Stimulated activated CD4-positive, alpha-beta T cell treated with anti-CD3 and anti-CD28 coated beads, Interleukin-12 subunit alpha, Interleukin-12 subunit beta, amount 100 ng/mL, for 48 hours (primary cell): ENCODE data around the gene ZNF205.
"Not testable (repeated sequence)": the region's sequence is repeated elsewhere in the genome, so short reads cannot be mapped to it uniquely, and the experiment has no call there.

Source experiments
- DNase-seq, 3 donors: peaks; one replicate each; pipeline ENCODE4 v3.0.0-alpha.2; 2020; ENCODE audit warnings: low read depth in 2 of 3, low spot score in 1 of 3

ZNF205 gene

DNA sequence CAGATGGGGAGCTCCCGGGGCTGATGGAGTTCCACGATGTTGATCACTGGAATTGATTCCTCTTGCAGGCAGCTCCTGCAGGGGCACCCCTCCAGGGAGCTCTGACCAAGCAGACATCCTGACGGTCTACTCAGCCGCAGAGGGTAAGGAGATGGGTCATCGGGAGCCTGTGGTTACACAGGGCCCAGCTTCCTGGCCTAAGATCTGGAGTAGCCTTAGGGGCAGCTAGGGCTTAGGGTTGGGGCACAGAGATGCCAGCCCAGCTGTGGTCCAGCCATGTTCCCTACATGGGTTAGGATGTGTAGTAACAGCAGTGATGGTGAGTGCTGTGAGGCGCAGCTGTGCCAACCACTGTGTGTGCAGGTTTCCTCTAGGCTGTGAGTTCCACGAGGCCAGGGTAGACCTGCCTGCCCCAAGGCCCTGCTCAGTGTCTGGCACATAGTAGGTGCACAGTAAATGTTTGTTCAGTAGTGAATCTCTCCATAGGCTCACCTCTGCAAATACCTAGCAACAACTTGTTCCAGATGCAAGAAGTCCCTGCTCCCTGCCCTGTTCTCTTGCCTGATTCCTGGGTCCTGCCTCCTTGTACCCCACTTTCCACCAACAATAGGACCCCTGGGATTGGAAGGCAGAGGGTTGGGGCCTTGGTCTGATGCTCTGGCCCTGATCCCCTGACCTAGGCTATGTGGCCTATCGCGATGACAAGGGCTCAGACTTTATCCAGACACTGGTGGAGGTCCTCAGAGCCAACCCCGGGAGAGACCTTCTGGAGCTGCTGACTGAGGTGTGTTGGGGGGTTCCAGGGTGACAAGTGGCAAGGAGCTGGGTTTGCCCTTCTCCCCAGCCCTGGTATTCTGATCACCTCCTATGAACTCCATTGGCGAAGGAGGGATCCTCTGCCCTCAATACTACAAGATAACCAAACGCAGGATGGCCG, 36.1 kb downstream of the ZNF205 start:
- no peak for DNase-seq

DNA sequence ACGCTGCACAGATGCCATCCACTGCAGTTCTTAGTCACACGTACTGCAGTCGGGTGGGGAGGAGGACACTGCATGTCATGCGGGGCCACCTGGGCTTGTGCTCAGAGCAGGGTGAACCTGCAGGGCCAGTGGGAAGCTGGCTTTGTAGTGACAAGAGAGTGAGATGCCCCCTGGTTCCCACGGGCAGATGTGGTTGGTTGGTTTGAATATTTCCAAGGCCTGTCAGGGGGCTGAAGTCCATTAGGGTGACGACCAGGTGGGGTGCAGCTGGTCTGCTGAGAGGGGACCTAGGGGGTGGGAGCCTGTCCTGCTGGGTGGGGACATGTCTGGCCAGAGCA, 36.8 kb downstream of the ZNF205 start:
- no peak for DNase-seq

DNA sequence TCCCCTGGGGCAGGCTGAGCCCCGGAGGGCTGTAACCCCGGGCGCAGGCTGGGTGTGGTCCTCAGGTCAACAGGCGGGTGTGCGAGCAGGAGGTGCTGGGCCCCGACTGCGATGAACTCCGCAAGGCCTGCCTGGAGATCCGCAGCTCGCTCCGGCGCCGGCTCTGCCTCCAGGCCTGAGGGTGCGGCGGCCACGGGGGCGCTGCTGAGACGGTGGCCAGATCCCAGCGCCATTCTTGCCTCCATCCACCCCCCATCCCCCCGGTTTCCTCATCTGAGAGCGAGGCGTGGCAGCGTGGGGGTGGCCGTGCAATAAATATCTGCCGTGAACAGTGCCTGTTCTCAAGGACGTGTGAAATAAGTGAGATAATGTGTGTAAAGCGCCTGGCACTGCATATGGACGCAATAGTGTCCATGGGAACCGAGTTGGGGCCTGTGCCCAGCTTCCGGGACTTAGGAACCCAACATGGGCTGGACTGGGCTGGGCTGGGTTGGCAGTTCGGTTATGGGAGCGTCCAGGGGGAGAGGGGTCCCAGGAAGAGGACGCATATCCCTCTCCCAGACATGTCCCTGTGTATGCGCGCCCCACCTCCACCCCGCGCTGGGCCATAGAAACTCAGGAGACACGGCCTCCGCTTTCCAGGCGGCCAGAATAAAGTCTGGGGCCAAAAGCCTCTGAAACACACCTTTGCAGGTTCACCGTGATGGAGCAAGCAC, 37.4 kb downstream of the ZNF205 start:
- no peak for DNase-seq

DNA sequence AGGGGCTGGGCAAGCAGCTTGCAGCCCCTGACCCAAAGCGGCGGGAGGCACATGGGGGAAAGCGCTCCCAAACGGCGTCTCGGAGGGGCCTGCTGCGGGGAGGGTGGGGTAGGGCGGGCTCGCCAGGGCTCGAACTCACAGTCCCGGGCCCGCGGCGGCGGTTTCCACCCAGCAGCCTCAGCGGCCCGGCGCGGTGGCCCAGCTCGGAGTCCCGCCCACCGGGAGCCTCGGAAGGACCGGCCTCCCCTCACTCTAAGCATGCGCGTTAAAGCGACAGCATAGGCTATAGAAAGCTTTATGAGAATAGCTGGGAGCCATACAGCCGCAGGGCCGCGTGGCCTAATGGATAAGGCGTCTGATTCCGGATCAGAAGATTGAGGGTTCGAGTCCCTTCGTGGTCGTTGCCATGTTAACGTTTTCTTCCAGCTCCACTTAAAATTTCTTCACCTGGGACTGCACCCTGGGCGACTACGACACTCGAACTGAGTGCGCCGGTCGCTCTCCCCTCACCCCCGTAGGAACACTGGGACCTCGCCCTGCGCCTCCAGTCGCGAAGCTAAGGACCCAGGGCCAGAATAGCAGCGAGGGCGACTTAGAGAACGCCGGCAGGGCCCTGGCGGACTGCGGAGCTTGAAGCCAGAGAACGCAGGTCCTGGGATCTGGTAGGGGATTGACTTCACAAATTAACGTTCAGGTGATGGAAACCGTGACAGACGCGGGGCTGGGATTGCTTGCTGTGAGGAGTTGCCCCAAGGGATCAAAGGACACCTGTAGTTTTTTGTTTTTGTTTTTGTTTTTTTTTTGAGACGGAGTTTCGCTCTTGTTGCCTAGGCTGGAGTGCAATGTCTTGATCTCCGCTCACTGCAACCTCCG, 38.2 kb downstream of the ZNF205 start:
- peak; percentile 95 to 100 (median 100) for DNase-seq

DNA sequence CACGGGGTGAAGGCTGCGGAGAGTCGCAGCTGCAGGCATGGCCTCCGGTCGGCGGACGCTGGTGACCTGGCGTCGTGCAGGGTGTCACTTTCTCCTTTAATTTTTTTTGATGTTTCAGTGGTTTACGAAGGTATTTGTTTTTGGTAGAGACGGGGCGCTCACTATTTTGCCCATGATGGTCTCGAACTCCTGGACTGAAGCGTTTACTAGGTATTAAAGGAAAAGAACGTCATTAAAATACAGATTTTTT, 39.6 kb downstream of the ZNF205 start:
- DNase-seq = no peak

DNA sequence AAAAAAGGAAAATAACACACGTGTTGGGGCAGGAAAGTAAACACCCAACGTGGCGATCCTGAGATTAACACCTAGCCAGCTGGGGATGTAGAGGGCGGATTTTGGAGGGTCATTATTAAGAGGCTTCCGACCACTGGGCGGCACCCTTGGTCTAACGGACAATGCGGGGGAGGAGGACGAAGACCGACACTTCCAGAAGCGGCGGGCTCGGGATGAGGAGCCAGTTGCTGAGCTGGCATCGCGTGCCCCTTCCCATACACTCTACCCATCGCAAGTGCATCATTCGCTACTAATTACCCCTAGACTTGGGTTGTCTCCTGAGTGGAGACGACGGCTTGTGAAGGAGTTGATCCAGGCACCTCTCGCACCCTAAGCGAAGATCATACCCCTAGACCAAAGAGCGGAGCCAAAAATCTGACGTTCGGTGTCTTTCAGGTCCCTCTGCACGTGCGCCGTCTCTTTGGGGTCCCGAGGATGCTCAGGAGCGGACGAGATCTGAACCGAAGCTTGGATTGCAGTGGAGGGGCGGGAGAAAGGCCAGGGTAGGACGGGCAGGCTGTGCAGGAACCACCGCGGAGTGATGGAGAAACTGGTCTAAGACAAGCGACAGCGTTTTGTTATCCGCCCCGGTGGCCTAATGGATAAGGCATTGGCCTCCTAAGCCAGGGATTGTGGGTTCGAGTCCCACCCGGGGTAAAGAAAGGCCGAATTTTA, 40.0 kb downstream of the ZNF205 start:
- peak; percentile 85 to 97 (median 93) for DNase-seq

DNA sequence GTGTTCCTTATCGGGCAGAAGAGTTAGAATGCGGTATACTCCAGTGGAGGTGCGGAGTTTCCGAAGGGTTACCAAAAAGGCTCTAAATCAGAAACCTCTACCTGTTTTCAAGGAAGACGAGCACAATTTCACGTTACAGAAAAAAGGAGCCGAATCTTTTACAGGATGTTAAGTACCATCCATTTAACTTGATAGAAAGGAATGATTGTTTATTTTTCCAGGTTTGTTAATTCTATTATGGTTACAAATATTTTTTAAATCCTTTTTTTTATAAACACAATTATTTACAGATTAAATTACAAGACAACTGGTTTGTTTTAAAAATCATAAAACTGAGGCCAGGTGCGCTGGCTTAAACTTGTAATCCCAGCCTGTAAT, 40.6 kb downstream of the ZNF205 start:
- no peak for DNase-seq

DNA sequence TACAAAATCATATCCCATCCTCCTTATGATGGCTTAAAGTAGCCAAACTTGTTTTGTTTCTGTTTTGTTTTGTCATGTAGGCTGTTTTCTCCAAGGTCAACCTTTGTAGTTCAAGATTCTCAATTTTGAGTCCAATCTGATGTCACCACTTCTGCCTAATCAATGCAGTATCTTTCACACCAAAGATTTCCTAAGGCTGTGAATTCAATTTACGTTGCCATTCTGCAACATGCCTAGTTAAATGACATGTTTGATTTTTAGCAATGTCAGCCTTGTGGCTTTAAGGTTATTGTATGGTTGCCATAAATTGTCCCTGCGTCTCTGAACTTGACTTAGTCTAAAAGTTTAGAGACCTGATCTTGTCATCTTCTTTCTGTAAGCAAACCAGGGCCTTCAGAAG, 42.8 kb downstream of the ZNF205 start:
- no peak for DNase-seq

DNA sequence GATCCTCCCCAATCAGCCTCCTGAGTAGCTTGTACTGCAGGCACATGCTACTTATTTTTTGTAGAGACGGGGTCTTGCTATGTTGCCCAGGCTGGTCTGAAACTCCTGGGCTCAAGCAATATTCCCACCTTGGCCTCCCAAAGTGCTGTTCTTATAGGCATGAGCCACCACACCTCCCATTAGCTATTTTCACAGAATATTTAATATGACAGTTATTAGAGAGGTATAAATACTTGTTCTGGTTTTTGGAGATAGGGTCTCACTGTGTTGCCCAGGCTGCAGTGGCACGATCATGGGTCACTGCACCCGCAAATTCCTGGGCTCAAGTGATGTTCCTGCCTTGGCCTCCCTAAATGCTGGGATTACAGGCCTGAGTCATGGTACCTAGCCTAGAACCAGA, 43.6 kb downstream of the ZNF205 start:
- DNase-seq = no peak

DNA sequence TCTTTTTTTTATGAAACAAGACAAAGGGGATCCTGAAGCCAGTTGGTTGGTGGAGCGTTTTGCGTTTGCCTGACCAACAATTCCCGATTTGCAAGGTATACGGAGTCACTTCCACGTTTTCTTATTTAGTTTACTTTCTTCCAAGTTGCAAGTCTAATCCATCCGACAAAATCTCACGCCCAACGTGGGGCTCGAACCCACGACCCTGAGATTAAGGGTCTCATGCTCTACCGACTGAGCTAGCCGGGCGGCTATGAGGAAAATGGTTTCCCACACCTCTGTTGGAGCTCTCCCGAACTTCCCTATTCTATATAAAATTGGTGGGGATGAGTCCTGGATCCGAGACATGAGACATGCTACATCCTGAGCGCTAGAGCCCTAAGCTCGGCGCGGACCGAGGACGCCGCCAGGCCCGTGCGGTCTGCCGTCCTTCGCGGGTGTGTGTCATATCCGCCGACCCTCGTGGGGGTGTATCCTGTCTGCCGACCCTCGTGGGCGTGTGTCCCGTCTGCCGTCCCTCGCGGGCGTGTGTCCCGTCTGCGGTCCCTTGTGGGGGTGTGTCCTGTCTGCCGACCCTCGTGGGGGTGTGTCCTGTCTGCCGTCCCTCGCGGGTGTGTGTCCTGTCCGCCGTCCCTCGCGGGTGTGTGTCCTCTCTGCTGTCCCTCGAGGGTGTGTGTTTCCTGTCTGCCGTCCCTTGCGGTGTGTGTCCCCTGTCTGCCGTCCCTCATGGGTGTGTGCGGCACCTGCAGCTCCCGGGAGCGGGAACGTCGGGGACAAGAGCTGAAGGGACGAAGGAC, 45.0 kb downstream of the ZNF205 start:
- DNase-seq = peak in 2 of 3 donors; percentile 47 to 59

DNA sequence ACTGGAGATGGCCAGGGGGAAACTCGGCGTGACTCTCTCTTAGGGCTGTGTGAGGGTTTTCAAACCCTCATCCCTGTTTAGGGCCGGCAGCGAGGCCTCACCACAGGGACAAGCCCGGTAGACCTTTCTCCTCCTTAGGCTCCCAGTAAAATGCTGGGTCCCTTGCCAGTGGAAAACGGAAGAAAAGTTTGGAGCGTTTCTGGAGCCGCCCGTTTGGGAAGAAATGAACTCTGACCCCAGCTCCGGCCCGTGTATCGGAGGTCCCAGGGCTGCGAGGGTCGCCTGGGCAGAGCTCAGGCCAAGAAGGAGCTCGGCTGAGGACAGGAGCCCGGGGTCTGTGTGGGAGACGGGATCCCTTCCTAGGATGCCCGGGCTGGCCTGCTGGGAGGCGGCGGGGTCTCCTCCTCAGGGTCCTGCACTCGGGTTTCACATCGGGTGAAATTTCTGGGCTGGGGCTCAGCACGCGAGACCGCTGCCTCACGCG, 45.7 kb downstream of the ZNF205 start:
- DNase-seq = no peak

DNA sequence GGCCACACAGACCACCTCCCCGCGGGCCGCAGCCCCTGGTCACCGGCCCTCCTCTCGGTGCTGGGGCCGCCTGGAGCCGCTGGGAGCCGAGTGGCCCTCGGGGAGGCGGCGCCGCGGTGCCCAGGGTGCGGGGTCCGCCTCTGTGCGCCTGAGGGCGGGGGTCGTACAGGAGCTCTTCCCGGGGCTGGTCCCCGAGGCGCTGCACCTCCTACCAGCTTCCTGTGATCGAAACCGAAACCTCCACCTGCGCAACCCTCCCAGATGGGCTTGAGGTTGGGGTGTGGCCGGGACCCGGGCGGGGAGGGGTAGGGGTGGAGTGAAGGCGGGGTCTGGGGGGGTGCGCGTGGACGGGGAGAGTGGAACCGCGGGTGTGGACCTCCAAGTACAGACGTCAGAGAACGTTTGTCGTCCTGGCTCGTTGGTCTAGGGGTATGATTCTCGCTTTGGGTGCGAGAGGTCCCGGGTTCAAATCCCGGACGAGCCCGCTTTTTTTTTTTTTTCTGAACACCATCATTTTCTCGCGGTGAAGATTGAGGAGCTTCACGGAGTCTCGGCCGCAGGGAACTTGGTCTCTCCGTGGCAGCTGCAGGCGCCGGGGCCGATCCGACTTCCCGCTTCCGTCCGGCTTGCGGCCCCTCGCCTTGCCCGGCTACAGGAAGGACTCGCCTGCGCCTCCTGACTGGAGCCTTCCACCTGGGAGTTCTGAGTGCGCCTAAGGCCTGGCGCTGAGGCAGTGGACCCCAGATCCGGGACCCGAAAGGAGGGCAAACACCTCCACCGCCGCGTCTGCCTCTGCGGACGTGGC, 46.3 kb downstream of the ZNF205 start:
- DNase-seq = peak; percentile 72 to 87 (median 75)

DNA sequence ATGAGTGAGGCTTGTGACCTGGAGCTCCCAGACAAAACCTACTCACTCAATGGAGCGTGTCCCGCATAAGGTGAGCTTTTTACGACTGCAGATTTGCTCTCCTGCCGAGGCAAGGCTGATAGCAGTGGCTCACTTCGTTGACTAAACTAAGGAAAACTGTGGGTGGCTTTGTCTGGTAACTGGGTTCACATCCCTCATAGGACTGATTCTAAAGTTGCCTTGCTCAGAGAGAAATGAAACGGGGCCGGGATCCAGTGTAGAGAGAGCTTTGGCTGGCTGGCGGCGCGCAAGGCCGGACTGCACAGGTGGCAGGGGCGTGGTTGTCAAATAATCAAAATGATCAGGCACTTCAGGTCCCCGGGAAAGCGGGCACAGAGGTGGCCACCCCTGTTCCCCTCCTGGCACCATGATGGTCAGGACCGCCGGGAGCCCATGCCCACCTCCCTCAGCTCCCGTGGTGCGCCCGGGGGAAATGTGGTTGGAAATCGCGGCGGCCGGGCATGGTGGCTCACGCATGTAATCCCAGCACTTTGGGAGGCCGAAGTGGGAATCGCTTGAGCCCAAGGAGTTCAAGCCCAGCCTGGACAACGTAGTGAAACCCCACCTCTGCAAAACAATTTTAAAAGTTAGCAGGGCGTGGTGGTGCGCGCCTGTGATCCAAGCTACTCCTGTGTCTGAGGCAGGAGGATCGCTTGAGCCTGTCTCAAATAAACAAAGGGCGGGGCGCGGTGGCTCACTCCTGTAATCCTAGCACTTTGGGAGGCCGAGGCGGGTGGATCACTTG, 49.0 kb downstream of the ZNF205 start:
- DNase-seq = no peak

DNA sequence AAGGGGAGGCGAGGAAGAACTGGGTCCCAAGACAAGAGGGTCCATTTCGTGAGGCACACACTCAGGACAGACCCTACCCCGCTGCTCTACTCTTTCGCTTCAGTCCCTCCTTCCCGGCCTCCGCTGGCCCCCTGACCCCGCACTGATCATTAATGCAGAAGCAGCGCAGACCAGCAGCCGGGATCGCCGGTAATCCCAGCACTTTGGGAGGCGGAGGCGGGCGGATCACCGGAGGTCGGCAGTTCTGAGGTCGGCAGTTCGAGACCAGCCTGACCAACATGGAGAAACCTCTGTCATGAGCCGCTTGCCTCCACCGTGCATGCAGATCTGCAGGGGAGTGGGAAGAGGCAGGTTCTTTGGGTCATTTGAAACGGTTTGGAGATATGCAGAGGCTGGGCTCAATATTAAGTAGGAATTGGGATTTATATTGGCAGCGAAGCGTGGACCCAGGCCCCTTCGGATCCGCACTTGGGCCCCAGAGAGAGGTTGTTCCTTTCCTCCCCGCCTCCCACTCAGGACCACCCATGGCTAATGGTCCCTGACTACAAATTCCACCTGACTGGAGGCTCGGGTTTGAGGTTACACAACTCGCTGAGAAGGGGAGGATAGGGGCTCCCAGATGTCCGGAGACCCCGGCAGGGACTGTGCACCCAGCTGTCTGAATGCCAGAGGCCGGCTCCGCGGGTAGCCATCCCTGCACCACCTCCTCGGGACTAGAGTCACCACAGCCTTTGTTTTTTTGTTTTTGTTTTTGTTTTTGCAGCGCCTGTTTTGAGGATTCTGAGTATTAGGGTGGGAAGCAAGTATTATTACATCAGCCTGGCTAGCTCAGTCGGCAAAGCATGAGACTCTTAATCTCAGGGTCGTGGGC, 52.0 kb downstream of the ZNF205 start:
- DNase-seq = no peak

DNA sequence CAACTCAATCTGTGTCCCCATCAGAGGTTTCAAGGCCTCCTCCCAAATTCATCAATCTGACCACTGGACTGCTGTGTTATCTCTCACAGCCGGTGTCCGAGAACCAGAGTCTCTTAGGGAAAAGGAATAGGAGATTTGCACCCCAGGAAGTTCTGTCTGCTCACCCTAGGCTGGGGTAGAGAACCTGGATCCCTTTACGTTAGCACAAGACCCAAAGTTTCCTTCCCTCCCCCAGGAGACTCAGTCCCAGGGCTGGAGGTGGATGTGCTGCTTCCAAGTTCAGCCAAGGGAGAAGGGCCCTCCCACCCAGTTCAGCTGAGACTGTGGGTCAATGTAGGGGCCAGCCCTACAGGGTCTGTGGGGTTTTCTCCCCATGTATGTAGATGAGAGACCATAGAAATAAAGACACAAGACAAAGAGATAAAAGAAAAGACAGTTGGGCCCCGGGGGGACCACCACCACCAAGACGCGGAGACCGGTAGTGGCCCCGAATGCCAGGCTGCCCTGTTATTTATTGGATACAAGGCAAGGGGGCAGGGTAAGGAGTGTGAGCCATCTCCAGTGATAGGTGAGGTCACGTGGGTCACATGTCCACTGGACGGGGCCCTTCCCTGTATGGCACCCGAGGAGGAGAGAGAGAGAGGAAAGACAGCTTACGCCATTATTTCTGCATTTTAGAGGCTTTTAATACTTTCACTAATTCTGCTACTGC, 52.9 kb downstream of the ZNF205 start:
- DNase-seq = no peak

DNA sequence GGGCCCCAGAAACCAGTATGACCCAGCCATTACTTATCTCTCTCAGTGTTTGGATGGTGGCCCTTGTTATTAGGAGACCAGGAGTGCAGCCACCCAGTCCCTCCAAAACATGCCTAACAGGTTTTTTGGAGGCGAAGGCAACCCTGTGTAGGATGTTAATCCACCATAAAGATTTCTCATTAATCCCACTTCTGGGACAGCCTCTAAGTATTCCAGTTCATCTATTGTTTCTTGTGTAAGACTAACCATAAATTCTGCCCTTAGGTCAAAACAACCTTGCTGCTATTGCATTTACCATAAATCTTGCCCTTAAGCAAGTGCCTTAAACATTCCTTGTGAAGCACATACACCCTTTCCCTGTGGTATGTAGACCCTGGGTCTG, 54.1 kb downstream of the ZNF205 start:
- no peak for DNase-seq

DNA sequence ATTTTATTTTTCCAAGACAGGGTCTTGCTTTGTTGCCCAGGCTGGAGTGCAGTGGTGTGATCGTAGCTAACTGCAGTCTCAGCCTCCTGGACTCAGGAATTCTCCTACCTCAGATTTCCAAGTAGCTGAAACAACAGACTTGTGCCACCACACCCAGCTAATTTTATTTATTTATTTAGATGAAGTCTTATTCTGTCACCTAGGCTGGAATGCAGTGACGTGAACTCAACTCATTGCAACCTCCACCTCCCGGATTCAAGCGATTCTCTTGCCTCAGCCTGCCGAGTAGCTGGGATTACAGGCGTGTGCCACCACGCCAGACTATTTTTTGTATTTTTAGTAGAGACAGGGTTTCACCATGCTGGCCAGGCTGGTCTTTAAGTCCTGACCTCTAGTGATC, 56.3 kb downstream of the ZNF205 start:
- not testable (repeated sequence) for DNase-seq
